ENCODE data around the gene ATP8A2. TPM values are rescaled to one million over a fixed set of nuclear protein-coding genes. Genes with fewer than 3 reads are reported as not detected.

The ATP8A2 gene
- polyA plus RNA-seq, 12 donors: 1.3 to 3.3 (median 2.4) TPM; not detected in 1

- no peak for DNase-seq
These were observed 593.8 kb downstream of the ATP8A2 start for GRCh38 chr13:25965596-25965995.

- no peak for DNase-seq
These were observed 594.3 kb downstream of the ATP8A2 start for GRCh38 chr13:25966086-25966485.

- no peak for DNase-seq
These were observed 595.4 kb downstream of the ATP8A2 start for GRCh38 chr13:25967144-25967543.

GRCh38 chr13:25971047-25971446 is 599.3 kb downstream of the ATP8A2 start:
- no peak for DNase-seq

GRCh38 chr13:25971459-25972145 is 599.8 kb downstream of the ATP8A2 start:
- no peak for DNase-seq

- no peak for DNase-seq
These were observed 601.3 kb downstream of the ATP8A2 start for GRCh38 chr13:25973085-25973484.

GRCh38 chr13:25973576-25973975 is 601.8 kb downstream of the ATP8A2 start:
- no peak for DNase-seq

- DNase-seq: no peak
These were observed 605.4 kb downstream of the ATP8A2 start for GRCh38 chr13:25977216-25977615.

- DNase-seq: no peak
These were observed 605.9 kb downstream of the ATP8A2 start for GRCh38 chr13:25977671-25978070.

- no peak for DNase-seq
These were observed 607.2 kb downstream of the ATP8A2 start for GRCh38 chr13:25978961-25979360.

GRCh38 chr13:25979371-25979770 is 607.6 kb downstream of the ATP8A2 start:
- no peak for DNase-seq

- DNase-seq: no peak
These were observed 608.5 kb downstream of the ATP8A2 start for GRCh38 chr13:25980255-25980654.

- DNase-seq: no peak
These were observed 609.3 kb downstream of the ATP8A2 start for GRCh38 chr13:25981060-25981459.

- DNase-seq: no peak
These were observed 611.1 kb downstream of the ATP8A2 start for GRCh38 chr13:25982907-25983306.

- no peak for DNase-seq
These were observed 616.2 kb downstream of the ATP8A2 start for GRCh38 chr13:25987987-25988386.

GRCh38 chr13:25988661-25989060 is 616.9 kb downstream of the ATP8A2 start:
- no peak for DNase-seq

- DNase-seq: no peak
These were observed 619.0 kb downstream of the ATP8A2 start for GRCh38 chr13:25990801-25991200.

- DNase-seq: no peak
These were observed 620.3 kb downstream of the ATP8A2 start for GRCh38 chr13:25992076-25992475.

- no peak for DNase-seq
These were observed 635.7 kb downstream of the ATP8A2 start for GRCh38 chr13:26007261-26008125.

- no peak for DNase-seq
These were observed 638.9 kb downstream of the ATP8A2 start for GRCh38 chr13:26010487-26011207.

- DNase-seq: no peak
These were observed 639.4 kb downstream of the ATP8A2 start for GRCh38 chr13:26011208-26011573.

- DNase-seq: peak; percentile 42
These were observed 640.4 kb downstream of the ATP8A2 start for GRCh38 chr13:26011996-26012821.
